Lung (tissue), 12 donors: ENCODE results near the gene PHOX2B. TPM values are rescaled to one million over a fixed set of nuclear protein-coding genes. Genes with fewer than 3 reads are reported as not detected.

Experiments used
- ATAC-seq: fragments of 200-7000 bp; cut with Tn5 transposase; one replicate; pipeline ENCODE4 v1.9.1; 2020; ENCODE audit warnings: moderate number of reproducible peaks; ENCODE audit not compliant: insufficient read depth, low FRiP score
- DNase-seq, 3 donors: peaks; one replicate each; pipeline ENCODE4 v3.0.0-alpha.2; 2013 to 2017
- H3K27ac ChIP-seq, 2 donors: one replicate each; pipeline ENCODE4 v1.5.1; 2013; ENCODE audit warnings: mild to moderate bottlenecking in 2 of 2, moderate library complexity in 2 of 2, control low read depth in 1 of 2, inconsistent platforms in 1 of 2, low read depth in 1 of 2, low read length in 1 of 2
- H3K27me3 ChIP-seq, 3 donors: one replicate each; pipeline ENCODE4 v1.5.1; 2013; ENCODE audit warnings: low read length in 2 of 3; ENCODE audit not compliant: control insufficient read depth in 3 of 3, insufficient read depth in 3 of 3
- H3K36me3 ChIP-seq, 4 donors: one replicate each; pipeline ENCODE4 v1.5.1; 2013; ENCODE audit warnings: low read length in 4 of 4, mild to moderate bottlenecking in 1 of 4, moderate library complexity in 1 of 4; ENCODE audit not compliant: control insufficient read depth in 4 of 4, insufficient read depth in 4 of 4
- H3K4me1 ChIP-seq, 5 donors: one replicate each; pipeline ENCODE4 v1.5.1; 2013; ENCODE audit warnings: low read length in 5 of 5, mild to moderate bottlenecking in 2 of 5, moderate library complexity in 1 of 5; ENCODE audit not compliant: control insufficient read depth in 5 of 5, insufficient read depth in 5 of 5
- H3K4me3 ChIP-seq: one replicate; pipeline ENCODE4 v1.5.1; 2013; ENCODE audit warnings: mild to moderate bottlenecking, control low read depth, moderate library complexity
- H3K9ac ChIP-seq, 2 donors: one replicate each; pipeline ENCODE4 v1.5.1; 2013; ENCODE audit warnings: low read length in 2 of 2, control low read depth in 1 of 2; ENCODE audit not compliant: insufficient read depth in 1 of 2
- H3K9me3 ChIP-seq, 4 donors: one replicate each; pipeline ENCODE4 v1.5.1; 2013; ENCODE audit warnings: low read length in 3 of 4, mild to moderate bottlenecking in 1 of 4, moderate library complexity in 1 of 4; ENCODE audit not compliant: control insufficient read depth in 4 of 4, insufficient read depth in 3 of 4
- WGBS, 2 donors: extraction: QIAGEN DNeasy Blood & Tissue Kit; methylation state at CpG; one replicate each; pipeline ENCODE4 v1.1.7; 2013; 5-methylcytosine and 5-hydroxymethylcytosine counted together
- polyA plus RNA-seq, 2 donors: library from polyadenylated mRNA; stranded (reverse); fragments of 200-250 nt; gene quantifications; one replicate each; pipeline ENCODE4 v1.2.1, GENCODE V29; 2013
- total RNA-seq, 2 donors: library from RNA; depleted of rRNA in 1 of 2; stranded (reverse); fragments of >200 nt in 1 of 2; gene quantifications; one replicate each; pipeline ENCODE4 v1.2.1, GENCODE V29; 2014 to 2021
- TF ChIP-seq, protein P1 (sequence below): IDR thresholded peaks from 2 replicates; pipeline ENCODE4 v1.5.1; 2012; ENCODE audit warnings: mild to moderate bottlenecking; ENCODE audit errors: control extremely low read depth, extremely low read depth
- donor health status: control.
- donor health status: control.
- donor health status: Bipolar disorder and iron deficiency.
- donor health status: healthy.
- donor health status: DM: yes; HTN: yes; CAD: no.

The PHOX2B gene
- total and polyA plus RNA-seq, 4 donors = not detected

DNA sequence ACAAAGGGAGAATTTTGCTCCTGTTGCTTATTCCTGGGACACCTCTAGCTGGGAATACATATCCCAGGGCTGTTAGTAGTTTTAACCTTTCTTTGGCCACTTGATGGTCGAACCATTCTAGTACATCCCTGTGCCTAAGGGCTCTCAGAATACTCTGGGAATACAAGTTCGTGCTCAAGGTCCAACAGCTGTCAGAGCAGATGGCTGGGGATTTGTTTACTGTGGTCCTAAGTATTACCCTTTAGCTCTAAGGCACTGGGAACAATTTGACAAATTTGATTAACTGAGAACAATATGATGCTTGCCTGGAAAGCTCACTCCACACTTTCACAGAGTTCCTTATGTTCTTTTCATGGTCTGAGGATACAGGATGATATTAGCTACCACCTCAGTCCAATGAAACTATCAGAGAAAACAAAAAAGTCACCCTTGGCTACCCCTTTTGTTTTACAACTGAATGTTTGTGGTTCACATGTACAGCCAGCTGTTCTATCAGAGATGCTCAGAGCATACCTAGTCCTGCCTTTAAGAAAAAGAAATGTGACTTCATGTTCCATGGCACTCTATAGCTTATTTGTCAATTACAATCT, 47.4 kb upstream of the PHOX2B start:
- WGBS, 2 donors = 47 to 66% methylated on average over 2 of the region's 2 CpGs
- DNase-seq = peak in 2 of 3 donors; percentile 27 to 34
- no peaks in the 10 kb centered on the region for H3K36me3 ChIP-seq
- no peak overlapping the region for H3K27ac ChIP-seq
- H3K4me1 ChIP-seq = peaks cover 0 to 7% (median 2%) of the 10 kb centered on the region in 5 donors
- no peak overlapping the region for H3K9ac ChIP-seq
- H3K27me3 ChIP-seq = peaks cover 0 to 2% (median 1%) of the 10 kb centered on the region in 3 donors
- TF ChIP-seq, protein P1, sequence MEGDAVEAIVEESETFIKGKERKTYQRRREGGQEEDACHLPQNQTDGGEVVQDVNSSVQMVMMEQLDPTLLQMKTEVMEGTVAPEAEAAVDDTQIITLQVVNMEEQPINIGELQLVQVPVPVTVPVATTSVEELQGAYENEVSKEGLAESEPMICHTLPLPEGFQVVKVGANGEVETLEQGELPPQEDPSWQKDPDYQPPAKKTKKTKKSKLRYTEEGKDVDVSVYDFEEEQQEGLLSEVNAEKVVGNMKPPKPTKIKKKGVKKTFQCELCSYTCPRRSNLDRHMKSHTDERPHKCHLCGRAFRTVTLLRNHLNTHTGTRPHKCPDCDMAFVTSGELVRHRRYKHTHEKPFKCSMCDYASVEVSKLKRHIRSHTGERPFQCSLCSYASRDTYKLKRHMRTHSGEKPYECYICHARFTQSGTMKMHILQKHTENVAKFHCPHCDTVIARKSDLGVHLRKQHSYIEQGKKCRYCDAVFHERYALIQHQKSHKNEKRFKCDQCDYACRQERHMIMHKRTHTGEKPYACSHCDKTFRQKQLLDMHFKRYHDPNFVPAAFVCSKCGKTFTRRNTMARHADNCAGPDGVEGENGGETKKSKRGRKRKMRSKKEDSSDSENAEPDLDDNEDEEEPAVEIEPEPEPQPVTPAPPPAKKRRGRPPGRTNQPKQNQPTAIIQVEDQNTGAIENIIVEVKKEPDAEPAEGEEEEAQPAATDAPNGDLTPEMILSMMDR = no peak
- peaks cover 0 to 3% (median 0%) of the 10 kb centered on the region in 4 donors for H3K9me3 ChIP-seq
- no peak for ATAC-seq
- no peak overlapping the region for H3K4me3 ChIP-seq

DNA sequence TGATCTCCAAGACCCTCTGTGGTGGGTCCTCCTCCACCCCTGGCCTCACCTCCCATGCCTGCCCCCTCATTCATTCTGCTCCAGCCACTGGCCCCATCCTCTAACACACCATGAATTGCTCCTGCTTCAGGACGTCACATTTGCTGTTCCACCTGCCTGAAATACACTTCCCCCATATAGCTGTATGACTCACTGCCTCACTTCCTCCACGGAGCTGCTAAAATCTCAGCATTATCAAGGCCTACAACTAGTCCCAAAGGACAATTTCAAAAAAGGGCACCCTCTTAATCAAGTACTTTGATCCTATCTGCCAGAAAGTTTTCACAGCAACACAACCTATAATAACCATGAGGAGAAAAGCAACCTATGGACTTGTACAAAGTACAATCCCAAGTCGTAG, 43.6 kb upstream of the PHOX2B start:
- H3K36me3 ChIP-seq = no peaks in the 10 kb centered on the region
- no peak overlapping the region for H3K9ac ChIP-seq
- peaks cover 0 to 7% (median 2%) of the 10 kb centered on the region in 5 donors for H3K4me1 ChIP-seq
- peaks cover 0 to 1% (median 0%) of the 10 kb centered on the region in 4 donors for H3K9me3 ChIP-seq
- H3K4me3 ChIP-seq = no peak overlapping the region
- 49 to 57% methylated on average over 3 of the region's 3 CpGs for WGBS, 2 donors
- ATAC-seq = no peak
- H3K27ac ChIP-seq = no peak overlapping the region
- TF ChIP-seq, protein P1 = no peak
- peaks cover 0 to 2% (median 2%) of the 10 kb centered on the region in 3 donors for H3K27me3 ChIP-seq
- no peak for DNase-seq

DNA sequence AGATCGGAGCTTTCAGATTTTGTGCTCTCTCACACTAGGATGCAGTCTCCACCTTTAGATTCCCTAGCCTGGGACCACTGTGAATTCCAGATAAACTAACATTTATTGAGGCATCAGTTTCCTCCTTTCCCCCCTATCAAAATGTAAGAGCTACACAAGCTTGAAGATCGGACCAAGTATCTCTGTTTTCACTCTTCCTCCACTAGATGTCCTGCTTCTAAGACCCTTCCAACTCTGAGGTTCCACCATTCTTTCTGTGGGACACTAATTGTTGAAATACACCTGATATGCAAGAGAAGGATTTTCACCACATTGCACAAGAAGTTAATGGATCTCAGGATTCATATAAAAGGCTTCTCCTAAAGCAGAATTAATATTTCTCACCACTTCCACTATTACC, 43.0 kb upstream of the PHOX2B start:
- H3K9me3 ChIP-seq = peaks cover 0 to 1% (median 0%) of the 10 kb centered on the region in 4 donors
- ATAC-seq = no peak
- 78 to 80% methylated on average over 2 of the region's 2 CpGs for WGBS, 2 donors

More for the DNA sequence above, 43.0 kb upstream of the PHOX2B start:
- no peaks in the 10 kb centered on the region for H3K36me3 ChIP-seq
- H3K27ac ChIP-seq = no peak overlapping the region
- H3K4me3 ChIP-seq = no peak overlapping the region
- TF ChIP-seq, protein P1 = no peak
- no peak overlapping the region for H3K9ac ChIP-seq
- no peak for DNase-seq
- H3K4me1 ChIP-seq = peaks cover 0 to 3% (median under 1%) of the 10 kb centered on the region in 5 donors
- peaks cover 0 to 2% (median 2%) of the 10 kb centered on the region in 3 donors for H3K27me3 ChIP-seq
